ENCODE data around the gene HSPE1.
"Not testable (repeated sequence)": the region's sequence is repeated elsewhere in the genome, so short reads cannot be mapped to it uniquely, and the experiment has no call there.

HSPE1 gene

GRCh38 chr2:197480165-197481036, 19.8 kb upstream of the HSPE1 start:
- Mint-ChIP-seq H3K27me3 (ENCODE audit: low read depth) (no peaks in the 10 kb centered on the region), H3K27ac (no peak overlapping the region), H3K4me3 (no peak overlapping the region), H3K36me3 (ENCODE audit: low read depth) (peaks cover 60% of the 10 kb centered on the region), H3K9me3 (peaks cover 9% of the 10 kb centered on the region), H3K4me1 (ENCODE audit: low read depth) (peaks cover 12% of the 10 kb centered on the region)
- no peak for DNase-seq (ENCODE audit: low spot score)

- H3K4me1 Mint-ChIP-seq (ENCODE audit: low read depth); H3K27ac Mint-ChIP-seq; DNase-seq (ENCODE audit: low spot score); H3K27me3 Mint-ChIP-seq (ENCODE audit: low read depth); H3K4me3 Mint-ChIP-seq: not testable (repeated sequence)
- Mint-ChIP-seq H3K36me3 (ENCODE audit: low read depth) (peaks cover 70% of the 10 kb centered on the region), H3K9me3 (peaks cover 12% of the 10 kb centered on the region)
These were observed 15.9 kb upstream of the HSPE1 start for GRCh38 chr2:197484248-197484647.

GRCh38 chr2:197486175-197486574, 14.0 kb upstream of the HSPE1 start:
- peaks cover under 1% of the 10 kb centered on the region for H3K4me1 Mint-ChIP-seq (ENCODE audit: low read depth)
- H3K36me3 Mint-ChIP-seq (ENCODE audit: low read depth): peaks cover 79% of the 10 kb centered on the region
- H3K27me3 Mint-ChIP-seq (ENCODE audit: low read depth): no peaks in the 10 kb centered on the region
- DNase-seq (ENCODE audit: low spot score): no peak
- no peak overlapping the region for H3K4me3 Mint-ChIP-seq
- peaks cover 12% of the 10 kb centered on the region for H3K9me3 Mint-ChIP-seq
- H3K27ac Mint-ChIP-seq: no peak overlapping the region

- Mint-ChIP-seq H3K36me3 (ENCODE audit: low read depth) (peaks cover 78% of the 10 kb centered on the region), H3K4me3 (no peak overlapping the region), H3K9me3 (peaks cover 12% of the 10 kb centered on the region), H3K27me3 (ENCODE audit: low read depth) (no peaks in the 10 kb centered on the region), H3K27ac (no peak overlapping the region), H3K4me1 (ENCODE audit: low read depth) (peaks cover 2% of the 10 kb centered on the region)
- DNase-seq (ENCODE audit: low spot score): no peak
These were observed 12.8 kb upstream of the HSPE1 start for GRCh38 chr2:197487385-197487784.

GRCh38 chr2:197495433-197496134, 4.6 kb upstream of the HSPE1 start:
- Mint-ChIP-seq H3K27ac (peak overlapping the region; percentile 12), H3K4me3 (peak overlapping the region; percentile 98), H3K4me1 (ENCODE audit: low read depth) (peaks cover 39% of the 10 kb centered on the region), H3K27me3 (ENCODE audit: low read depth) (no peaks in the 10 kb centered on the region), H3K36me3 (ENCODE audit: low read depth) (peaks cover 70% of the 10 kb centered on the region), H3K9me3 (no peaks in the 10 kb centered on the region)
- DNase-seq (ENCODE audit: low spot score): no peak

GRCh38 chr2:197496695-197497094, 3.5 kb upstream of the HSPE1 start:
- Mint-ChIP-seq H3K9me3 (no peaks in the 10 kb centered on the region), H3K27me3 (ENCODE audit: low read depth) (no peaks in the 10 kb centered on the region), H3K4me1 (ENCODE audit: low read depth) (peaks cover 40% of the 10 kb centered on the region), H3K36me3 (ENCODE audit: low read depth) (peaks cover 73% of the 10 kb centered on the region), H3K27ac (no peak overlapping the region), H3K4me3 (peak overlapping the region; percentile 98)
- no peak for DNase-seq (ENCODE audit: low spot score)

GRCh38 chr2:197497326-197497725, 2.9 kb upstream of the HSPE1 start:
- Mint-ChIP-seq H3K27ac (peak overlapping the region; percentile 81), H3K27me3 (ENCODE audit: low read depth) (no peaks in the 10 kb centered on the region), H3K4me1 (ENCODE audit: low read depth) (peaks cover 46% of the 10 kb centered on the region), H3K4me3 (peak overlapping the region; percentile 98), H3K9me3 (no peaks in the 10 kb centered on the region), H3K36me3 (ENCODE audit: low read depth) (peaks cover 76% of the 10 kb centered on the region)
- DNase-seq (ENCODE audit: low spot score): no peak

- H3K36me3 Mint-ChIP-seq (ENCODE audit: low read depth): peaks cover 76% of the 10 kb centered on the region
- H3K27ac Mint-ChIP-seq: peak overlapping the region; percentile 93
- peak overlapping the region; percentile 98 for H3K4me3 Mint-ChIP-seq
- DNase-seq (ENCODE audit: low spot score): no peak
- no peaks in the 10 kb centered on the region for H3K9me3 Mint-ChIP-seq
- peaks cover 50% of the 10 kb centered on the region for H3K4me1 Mint-ChIP-seq (ENCODE audit: low read depth)
- no peaks in the 10 kb centered on the region for H3K27me3 Mint-ChIP-seq (ENCODE audit: low read depth)
These were observed 1.8 kb upstream of the HSPE1 start for GRCh38 chr2:197498235-197498936.

- H3K4me1 Mint-ChIP-seq (ENCODE audit: low read depth): peaks cover 49% of the 10 kb centered on the region
- H3K27me3 Mint-ChIP-seq (ENCODE audit: low read depth): no peaks in the 10 kb centered on the region
- H3K27ac Mint-ChIP-seq: peak overlapping the region; percentile 93
- peaks cover 80% of the 10 kb centered on the region for H3K36me3 Mint-ChIP-seq (ENCODE audit: low read depth)
- DNase-seq (ENCODE audit: low spot score): peak; percentile 60
- peak overlapping the region; percentile 98 for H3K4me3 Mint-ChIP-seq
- no peaks in the 10 kb centered on the region for H3K9me3 Mint-ChIP-seq
These were observed 1.1 kb upstream of the HSPE1 start for GRCh38 chr2:197498937-197499593.

- H3K27ac Mint-ChIP-seq: peak overlapping the region; percentile 93
- H3K36me3 Mint-ChIP-seq (ENCODE audit: low read depth): peaks cover 75% of the 10 kb centered on the region
- no peak for DNase-seq (ENCODE audit: low spot score)
- H3K4me3 Mint-ChIP-seq: peak overlapping the region; percentile 98
- peaks cover 42% of the 10 kb centered on the region for H3K4me1 Mint-ChIP-seq (ENCODE audit: low read depth)
- no peaks in the 10 kb centered on the region for H3K9me3 Mint-ChIP-seq
- no peaks in the 10 kb centered on the region for H3K27me3 Mint-ChIP-seq (ENCODE audit: low read depth)
These were observed 438 bp downstream of the HSPE1 start for GRCh38 chr2:197500503-197501131.

GRCh38 chr2:197502201-197502600, 2.0 kb downstream of the HSPE1 start:
- Mint-ChIP-seq H3K9me3 (no peaks in the 10 kb centered on the region), H3K4me3 (peak overlapping the region; percentile 98), H3K27ac (peak overlapping the region; percentile 12), H3K36me3 (ENCODE audit: low read depth) (peaks cover 60% of the 10 kb centered on the region), H3K27me3 (ENCODE audit: low read depth) (no peaks in the 10 kb centered on the region), H3K4me1 (ENCODE audit: low read depth) (peaks cover 26% of the 10 kb centered on the region)
- DNase-seq (ENCODE audit: low spot score): no peak

- peak overlapping the region; percentile 98 for H3K4me3 Mint-ChIP-seq
- H3K36me3 Mint-ChIP-seq (ENCODE audit: low read depth): peaks cover 56% of the 10 kb centered on the region
- no peaks in the 10 kb centered on the region for H3K27me3 Mint-ChIP-seq (ENCODE audit: low read depth)
- peaks cover 21% of the 10 kb centered on the region for H3K4me1 Mint-ChIP-seq (ENCODE audit: low read depth)
- no peak for DNase-seq (ENCODE audit: low spot score)
- no peaks in the 10 kb centered on the region for H3K9me3 Mint-ChIP-seq
- peak overlapping the region; percentile 12 for H3K27ac Mint-ChIP-seq
These were observed 2.5 kb downstream of the HSPE1 start for GRCh38 chr2:197502685-197503084.

GRCh38 chr2:197504000-197504399, 3.8 kb downstream of the HSPE1 start:
- DNase-seq (ENCODE audit: low spot score): no peak
- no peak overlapping the region for H3K4me3 Mint-ChIP-seq
- no peaks in the 10 kb centered on the region for H3K9me3 Mint-ChIP-seq
- peak overlapping the region; percentile 31 for H3K27ac Mint-ChIP-seq
- H3K36me3 Mint-ChIP-seq (ENCODE audit: low read depth): peaks cover 48% of the 10 kb centered on the region
- peaks cover 14% of the 10 kb centered on the region for H3K4me1 Mint-ChIP-seq (ENCODE audit: low read depth)
- no peaks in the 10 kb centered on the region for H3K27me3 Mint-ChIP-seq (ENCODE audit: low read depth)
